HG03045 (cell line): Measurements from ENCODE around the gene CDH4.

Experiments
- ATAC-seq: cut with Tn5 transposase; IDR thresholded peaks from one replicate; pipeline ENCODE4 v1.9.1; 2021; ENCODE audit warnings: mild to moderate bottlenecking, moderate library complexity; ENCODE audit not compliant: unreplicated experiment

CDH4 gene

GRCh38 chr20:61567204-61567603 lies 315.1 kb downstream of the CDH4 start:
- no peak for ATAC-seq

GRCh38 chr20:61569825-61570224 lies 317.8 kb downstream of the CDH4 start:
- ATAC-seq, result no peak

DNA sequence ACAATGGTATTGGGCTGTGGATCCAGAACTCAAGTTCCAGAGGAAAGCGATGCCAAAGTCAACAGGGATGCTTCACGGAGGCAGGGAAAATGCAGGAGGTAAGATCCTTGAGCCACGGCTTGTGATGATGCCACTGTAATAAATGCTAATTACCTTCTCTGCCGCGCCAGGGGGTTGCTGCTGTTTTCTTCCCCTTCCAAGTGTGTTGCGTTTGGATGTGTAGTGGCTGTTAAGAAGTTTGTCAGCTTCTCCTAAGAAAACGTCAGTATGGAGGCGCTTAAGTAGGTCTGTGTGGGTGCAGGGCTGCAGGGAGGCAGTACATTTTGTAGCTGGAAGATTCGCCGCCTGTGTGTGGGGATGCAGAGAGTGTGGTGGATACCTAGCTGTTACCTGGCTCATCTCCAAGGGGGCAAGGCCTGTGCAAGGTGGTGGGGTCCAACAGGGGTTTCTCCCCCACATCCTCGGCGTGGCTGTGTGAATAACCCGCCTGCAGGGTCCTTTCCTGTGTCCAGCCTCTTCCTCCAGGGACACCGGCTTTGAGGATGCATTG lies 318.7 kb downstream of the CDH4 start:
- no peak for ATAC-seq

DNA sequence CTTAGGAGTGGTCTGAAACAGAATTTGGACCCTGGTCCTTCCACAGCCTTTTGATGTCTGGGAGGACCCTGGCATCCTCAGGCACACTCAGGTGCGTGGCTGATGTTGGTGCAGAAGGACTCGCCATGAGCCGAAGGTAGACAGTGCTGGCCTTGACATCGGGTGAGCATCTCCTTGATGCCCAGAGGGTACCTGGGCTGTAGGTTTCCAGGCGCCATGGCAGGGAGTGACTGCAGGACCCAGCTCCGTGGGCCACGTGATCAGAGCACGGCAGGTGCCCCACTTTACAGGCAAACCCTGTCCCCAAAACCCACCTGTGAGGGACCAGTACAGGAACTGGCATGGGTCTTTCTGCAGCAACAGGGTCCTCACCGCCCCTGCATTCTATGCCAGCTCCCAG lies 319.2 kb downstream of the CDH4 start:
- ATAC-seq, result no peak

DNA sequence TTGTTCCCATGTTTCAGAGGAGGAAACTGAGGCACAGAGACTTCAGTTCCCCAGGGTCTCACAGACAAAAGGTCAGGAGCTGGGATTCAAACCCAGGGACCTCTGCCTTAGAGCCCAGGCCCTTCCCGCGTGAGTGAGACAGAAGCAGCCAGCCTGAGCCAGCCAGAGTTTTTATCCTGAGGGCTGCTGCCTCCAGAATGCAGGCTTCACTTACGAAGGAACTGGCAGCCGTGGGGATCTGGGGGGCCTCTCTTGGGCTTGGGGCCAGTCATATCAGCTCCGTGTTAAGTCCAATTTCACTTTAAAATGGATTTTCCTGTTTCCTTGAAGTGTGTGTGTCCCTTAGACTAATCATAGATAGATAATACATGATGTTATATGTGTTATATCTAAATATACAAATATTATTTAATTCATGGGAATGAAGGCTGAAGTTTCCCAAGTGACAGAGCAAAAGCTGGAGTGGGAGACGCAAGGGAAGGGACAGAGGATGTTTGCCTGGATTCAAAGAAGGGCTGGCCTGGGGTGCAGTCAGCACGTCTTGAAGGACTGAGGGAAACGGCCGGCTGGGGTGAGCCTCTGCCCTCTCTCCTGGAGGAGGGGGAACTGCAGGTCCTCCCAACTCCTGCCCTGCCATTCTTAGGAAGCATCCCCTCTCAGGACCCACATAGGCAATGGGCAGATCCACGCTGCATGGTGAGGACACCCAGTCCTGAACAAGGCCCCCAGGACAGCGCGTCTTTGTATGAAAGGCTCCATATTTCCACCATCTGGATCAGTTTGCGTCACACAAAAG lies 320.1 kb downstream of the CDH4 start:
- ATAC-seq, result no peak

DNA sequence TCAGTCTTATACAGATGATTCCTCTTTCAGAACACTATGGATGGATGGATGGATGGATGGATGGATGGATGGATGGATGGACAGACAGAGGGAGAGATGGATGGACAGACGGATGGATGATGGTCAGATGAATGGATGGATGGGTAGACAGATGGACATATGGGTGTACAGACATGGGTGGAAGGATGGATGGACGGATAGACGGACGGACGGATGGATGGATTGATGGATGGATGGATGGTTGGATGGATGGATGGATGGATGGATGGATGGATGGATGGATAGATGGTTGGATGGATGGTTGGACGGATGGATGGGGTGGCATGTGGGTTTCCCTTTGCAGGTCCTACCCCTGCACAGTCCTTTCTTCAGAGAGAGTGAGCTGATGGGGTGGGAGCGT lies 320.7 kb downstream of the CDH4 start:
- no peak for ATAC-seq

DNA sequence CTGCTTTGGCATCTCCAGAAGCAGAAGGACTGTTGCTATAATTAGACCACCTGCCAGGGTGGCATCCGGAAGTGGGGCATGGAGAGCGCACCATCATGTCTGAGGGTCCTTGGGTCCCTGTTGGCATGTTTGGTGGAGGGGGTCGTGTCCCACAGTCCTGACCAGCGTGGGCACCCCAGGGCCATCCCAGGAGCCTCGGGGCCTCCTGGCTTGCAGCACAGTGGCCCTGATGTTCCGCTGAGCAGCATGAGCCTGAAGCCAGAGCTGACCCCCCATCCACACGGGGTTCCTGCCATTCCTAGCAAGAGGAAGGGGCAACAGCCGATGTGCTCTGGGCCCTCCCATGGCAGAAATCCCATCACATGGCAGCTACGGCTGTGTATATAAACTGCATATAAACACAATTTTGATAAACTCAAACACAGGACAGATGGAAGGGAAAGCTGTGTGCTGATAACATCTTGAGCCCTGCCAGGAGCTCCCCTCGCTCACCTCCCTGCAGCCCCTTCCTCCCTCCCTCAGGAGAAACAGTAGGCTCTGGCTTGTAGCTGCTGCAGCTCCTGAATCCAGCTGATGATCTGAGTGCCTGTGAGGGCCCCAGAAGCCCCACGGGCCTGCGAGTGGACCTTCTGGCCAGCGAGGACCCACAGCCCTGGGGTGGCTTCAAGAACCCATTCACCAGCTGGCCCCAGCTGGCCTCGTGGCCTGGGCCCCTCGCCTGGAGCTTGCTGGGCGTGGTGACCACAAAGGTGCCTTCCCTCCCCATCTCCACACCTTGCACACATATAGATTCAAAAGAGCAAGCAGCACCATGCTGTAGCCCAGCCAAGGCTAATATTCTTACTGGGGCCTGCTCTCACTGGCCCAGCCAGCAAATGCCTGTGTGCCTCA lies 321.6 kb downstream of the CDH4 start:
- ATAC-seq, result no peak

- ATAC-seq, result no peak
Observed at GRCh38 chr20:61575151-61575937, 323.3 kb downstream of the CDH4 start.

DNA sequence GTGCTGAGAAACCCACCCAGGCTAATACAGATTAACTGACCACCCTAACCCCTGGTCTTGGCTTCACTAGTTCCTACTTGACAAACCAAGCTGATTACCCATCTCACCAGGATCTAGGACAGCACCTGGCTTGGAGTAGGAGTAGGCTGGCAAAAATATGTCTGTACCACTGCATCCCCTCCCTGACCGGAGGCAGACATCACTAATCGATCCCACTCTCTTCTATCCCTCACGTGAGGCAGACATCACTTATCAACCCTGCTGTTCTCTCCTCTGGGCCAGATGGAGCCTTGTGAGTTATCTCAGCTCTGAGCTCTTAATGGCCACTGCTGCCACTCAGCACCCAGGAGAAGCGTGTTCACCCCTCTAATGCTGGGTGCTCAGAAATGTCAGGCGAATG lies 324.3 kb downstream of the CDH4 start:
- ATAC-seq, result no peak

DNA sequence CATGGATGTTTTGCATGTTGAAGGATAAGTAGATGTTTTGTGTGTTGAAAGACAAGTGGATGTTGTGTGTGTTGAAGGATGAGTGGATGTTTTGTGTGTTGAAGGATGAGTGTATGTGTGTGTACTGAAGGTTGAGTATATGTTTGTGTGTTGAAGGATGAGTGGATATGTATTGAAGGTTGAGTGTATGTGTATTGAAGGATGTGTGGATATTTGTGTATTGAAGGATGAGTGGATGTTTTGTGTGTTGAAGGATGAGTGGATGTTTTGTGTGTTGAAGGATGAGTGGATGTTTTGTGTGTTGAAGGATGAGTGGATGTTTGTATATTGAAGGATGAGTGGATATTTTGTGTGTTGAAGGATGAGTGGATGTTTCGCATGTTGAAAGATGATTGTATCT lies 325.0 kb downstream of the CDH4 start:
- no peak for ATAC-seq

DNA sequence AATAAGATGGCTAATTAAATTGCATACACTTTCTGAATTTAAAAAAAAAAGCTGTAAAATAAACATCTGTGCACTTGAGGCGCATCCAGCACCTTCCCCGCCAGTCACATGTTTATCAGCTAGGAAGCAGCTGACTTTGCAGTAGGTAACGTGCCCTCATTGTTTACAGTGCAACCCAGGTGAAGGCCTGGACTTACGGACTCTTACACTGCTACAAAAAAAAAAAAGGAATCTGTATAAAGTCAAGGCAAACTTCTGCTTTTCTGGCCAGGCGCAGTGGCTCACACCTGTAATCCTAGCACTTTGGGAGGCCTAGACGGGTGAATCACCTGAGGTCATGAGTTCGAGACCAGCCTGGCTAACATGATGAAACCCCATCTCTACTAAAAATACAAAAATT lies 327.8 kb downstream of the CDH4 start:
- ATAC-seq, result no peak

GRCh38 chr20:61580958-61581824 lies 329.1 kb downstream of the CDH4 start:
- ATAC-seq, result no peak

GRCh38 chr20:61581825-61582188 lies 329.7 kb downstream of the CDH4 start:
- ATAC-seq, result no peak

DNA sequence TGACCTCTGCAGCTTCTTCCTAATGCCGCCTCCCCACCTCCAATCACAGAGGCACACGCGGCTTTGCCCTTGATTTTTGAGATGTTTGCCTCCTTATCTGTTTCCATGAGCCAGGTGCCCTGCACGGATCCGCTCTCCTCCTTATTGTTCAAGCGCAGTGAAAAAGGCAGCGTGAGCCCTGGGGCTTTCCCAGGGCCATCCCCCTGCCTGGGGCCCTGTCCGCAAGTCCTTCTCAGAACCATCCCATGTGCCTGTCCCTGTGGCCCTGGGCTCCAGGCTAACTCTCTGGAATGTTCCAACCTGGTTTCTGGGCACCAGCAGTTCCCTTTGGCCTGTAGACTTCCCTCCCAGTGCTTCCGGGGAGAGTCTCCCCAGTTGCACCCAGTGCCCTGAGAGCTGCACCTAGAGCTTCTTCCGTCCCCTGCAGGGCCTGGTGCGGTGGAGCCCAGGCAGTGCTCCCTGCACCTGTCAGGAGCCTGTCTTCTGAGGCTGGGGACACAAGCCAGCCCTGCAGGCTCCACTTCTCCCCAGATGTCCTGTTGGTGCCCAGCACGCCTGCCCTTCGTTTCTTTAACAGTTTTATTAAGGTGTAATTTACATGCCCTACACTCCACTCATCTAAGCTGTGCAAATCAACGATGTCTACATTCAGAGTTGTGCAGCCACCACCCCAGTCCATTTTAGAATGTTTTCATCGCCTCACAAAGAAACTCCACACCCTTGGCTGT lies 330.3 kb downstream of the CDH4 start:
- ATAC-seq, result no peak

DNA sequence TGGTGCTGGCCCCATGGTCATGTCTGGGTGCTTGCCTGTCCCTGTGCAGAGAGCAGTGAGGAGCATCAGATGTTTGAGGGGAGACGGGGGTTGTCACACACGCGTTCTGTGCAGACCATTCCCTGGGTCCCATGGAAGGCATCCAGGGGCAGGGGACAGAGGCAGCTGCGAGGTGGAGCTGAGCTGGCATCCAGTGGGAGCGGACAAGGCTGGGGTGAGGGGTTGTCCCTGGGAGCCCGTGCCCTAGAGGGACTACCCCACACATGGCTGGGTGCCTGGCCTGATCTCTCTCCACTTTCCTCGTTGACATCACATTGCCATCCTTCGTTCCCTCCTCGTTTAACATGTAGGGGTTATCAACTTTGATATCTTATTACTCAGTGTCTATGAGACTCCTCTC lies 331.3 kb downstream of the CDH4 start:
- ATAC-seq, result no peak

GRCh38 chr20:61584851-61585250 lies 332.8 kb downstream of the CDH4 start:
- ATAC-seq, result no peak

DNA sequence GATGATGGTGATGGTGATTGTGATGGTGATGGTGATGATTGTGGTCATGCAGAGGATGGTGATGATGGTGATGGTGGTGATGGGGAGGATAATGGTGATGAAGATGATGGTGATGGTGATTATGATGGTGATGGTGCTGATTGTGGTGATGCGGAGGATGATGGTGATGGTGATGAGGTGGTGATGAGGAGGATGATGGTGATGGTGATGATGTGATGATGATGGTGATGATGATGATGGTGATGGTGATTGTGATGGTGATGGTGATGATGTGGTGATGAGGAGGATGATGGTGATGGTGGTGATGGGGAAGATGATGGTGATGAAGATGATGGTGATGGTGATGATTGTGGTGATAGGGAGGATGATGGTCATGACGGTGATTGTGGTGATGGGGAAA lies 333.7 kb downstream of the CDH4 start:
- no peak for ATAC-seq

GRCh38 chr20:61587036-61587435 lies 335.0 kb downstream of the CDH4 start:
- no peak for ATAC-seq

DNA sequence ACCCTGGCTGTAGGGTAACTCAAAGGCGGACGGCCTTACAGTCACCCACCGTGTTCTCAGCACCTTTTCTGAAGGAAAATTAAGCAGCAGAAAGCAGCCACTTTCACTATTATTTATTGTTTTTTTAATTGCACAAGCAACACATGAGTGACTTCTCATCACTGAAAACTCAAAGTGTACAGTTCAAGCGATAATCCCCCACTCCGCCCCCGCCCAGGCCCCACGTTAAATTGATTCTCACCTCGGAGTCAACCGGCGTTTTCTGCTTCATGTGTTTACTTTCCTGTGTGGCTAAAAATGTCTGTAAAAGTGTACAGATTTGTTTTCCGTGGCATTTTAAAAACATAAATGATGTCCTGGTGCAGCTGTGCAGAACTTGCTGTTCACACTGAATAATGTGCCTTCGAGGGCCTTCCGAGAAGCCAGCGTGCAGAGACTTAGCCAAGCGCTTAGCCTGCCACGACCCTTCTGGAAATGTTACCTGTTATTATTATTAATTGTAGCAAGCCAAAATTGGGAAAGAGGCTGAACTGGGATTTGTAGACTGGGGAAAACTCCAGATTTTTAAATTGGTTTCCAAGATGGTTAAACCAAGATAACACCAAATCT lies 335.7 kb downstream of the CDH4 start:
- ATAC-seq, result no peak
